Skin of body (tissue), 2 donors: ENCODE data around the gene ZNF236. TPM values are rescaled to one million over a fixed set of nuclear protein-coding genes. Genes with fewer than 3 reads are reported as not detected.

Source experiments
- DNase-seq: peaks from one replicate; lab custom pipeline; 2025; lab: John Stamatoyannopoulos, UW
- total RNA-seq: library from RNA; depleted of rRNA; stranded (reverse); fragments of >200 nt; gene quantifications from one replicate; pipeline ENCODE4 v1.2.3, GENCODE V29; 2014

The ZNF236 gene
- total RNA-seq, 1 donor from 2014 or later, result 13.8 TPM

GRCh38 chr18:76972846-76973519 is 150.6 kb downstream of the ZNF236 start:
- DNase-seq, result no peak

- DNase-seq, result no peak
Observed at GRCh38 chr18:76973520-76974266, 151.3 kb downstream of the ZNF236 start.

GRCh38 chr18:76974386-76974785 is 152.0 kb downstream of the ZNF236 start:
- DNase-seq, result no peak

GRCh38 chr18:76975577-76976110 is 153.3 kb downstream of the ZNF236 start:
- no peak for DNase-seq

GRCh38 chr18:76977108-76977621 is 154.8 kb downstream of the ZNF236 start:
- DNase-seq, result no peak

- DNase-seq, result no peak
Observed at GRCh38 chr18:76977684-76978232, 155.4 kb downstream of the ZNF236 start.

- no peak for DNase-seq
Observed at GRCh38 chr18:76978616-76979015, 156.3 kb downstream of the ZNF236 start.

GRCh38 chr18:76979111-76979751 is 156.9 kb downstream of the ZNF236 start:
- no peak for DNase-seq

- no peak for DNase-seq
Observed at GRCh38 chr18:76979906-76980305, 157.5 kb downstream of the ZNF236 start.

GRCh38 chr18:76980663-76981395 is 158.5 kb downstream of the ZNF236 start:
- no peak for DNase-seq

GRCh38 chr18:76981396-76981968 is 159.1 kb downstream of the ZNF236 start:
- DNase-seq, result no peak

- DNase-seq, result no peak
Observed at GRCh38 chr18:76982038-76982437, 159.7 kb downstream of the ZNF236 start.

- DNase-seq, result peak; percentile 46
Observed at GRCh38 chr18:76982841-76983583, 160.7 kb downstream of the ZNF236 start.

- no peak for DNase-seq
Observed at GRCh38 chr18:76983613-76984051, 161.3 kb downstream of the ZNF236 start.

- no peak for DNase-seq
Observed at GRCh38 chr18:76984193-76985155, 162.1 kb downstream of the ZNF236 start.

- DNase-seq, result no peak
Observed at GRCh38 chr18:76985156-76985950, 163.0 kb downstream of the ZNF236 start.

GRCh38 chr18:76985951-76986236 is 163.5 kb downstream of the ZNF236 start:
- DNase-seq, result no peak

- DNase-seq, result no peak
Observed at GRCh38 chr18:76986406-76986805, 164.0 kb downstream of the ZNF236 start.
